ENCODE data around the gene RPS25. TPM values are rescaled to one million over a fixed set of nuclear protein-coding genes. Genes with fewer than 3 reads are reported as not detected.

Gene RPS25
- total and polyA plus RNA-seq, 9 of the 15 experiments (the other 6 are each of a cell fraction or from before 2014, with no cell fraction given), result 1,553 to 5,486 (median 2,471) TPM

DNA sequence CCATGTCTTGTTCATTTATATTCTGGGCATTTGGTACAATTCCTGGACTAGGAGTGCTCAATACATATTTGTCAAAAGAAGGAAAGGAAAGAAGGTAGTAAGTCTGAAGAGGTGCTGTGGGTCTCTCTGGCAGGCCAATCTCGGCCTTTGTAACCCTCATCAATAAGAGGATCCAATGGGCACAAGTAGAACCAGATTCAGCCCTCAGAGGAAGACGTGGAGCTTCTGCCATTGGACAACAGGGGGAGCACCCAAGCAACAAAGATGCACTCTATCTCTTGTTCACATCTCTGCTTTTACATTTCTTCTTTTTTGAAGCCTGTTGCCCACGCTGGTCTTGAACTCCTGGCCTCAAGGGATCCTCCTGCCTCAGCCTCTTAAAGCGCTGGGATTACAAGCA is 47.2 kb upstream of the RPS25 start (continued):
- TF ChIP-seq NR3C1 (CRISPR knock-in tag; IDR thresholded peaks at IDR 0.05) (no peak), PREB (CRISPR knock-in tag; IDR thresholded peaks at IDR 0.05) (no peak), ZNF12 (CRISPR knock-in tag; IDR thresholded peaks at IDR 0.05) (no peak), ETV5 (CRISPR knock-in tag; IDR thresholded peaks at IDR 0.05; ENCODE audit: low read depth) (no peak), KDM5B (IDR thresholded peaks at IDR 0.05; ENCODE audit: insufficient replicate concordance, low read depth, low read length) (no peak), ID3 (CRISPR knock-in tag; IDR thresholded peaks at IDR 0.05) (no peak), ID3 (tag; IDR thresholded peaks at IDR 0.05) (0 out of 2 replicates have a peak, but pooled peaks have one; percentile 32), NFRKB (IDR thresholded peaks at IDR 0.05; ENCODE audit: low read depth) (no peak), ZNF324 (CRISPR knock-in tag; IDR thresholded peaks at IDR 0.05) (no peak), U2AF1 (optimal IDR thresholded peaks at IDR 0.05; ENCODE audit: low read depth, low read length) (no peak), TCF15 (CRISPR knock-in tag; IDR thresholded peaks at IDR 0.05) (no peak), ARID2 (IDR thresholded peaks at IDR 0.05) (no peak), SNRNP70 (optimal IDR thresholded peaks at IDR 0.05; ENCODE audit: low read depth, low read length) (no peak), SOX6 (IDR thresholded peaks at IDR 0.05) (no peak), TCF7 (IDR thresholded peaks at IDR 0.05; ENCODE audit: borderline replicate concordance) (no peak), CREB3L1 (IDR thresholded peaks at IDR 0.05; ENCODE audit: borderline replicate concordance, low read depth) (no peak), YY1 (IDR thresholded peaks at IDR 0.05; ENCODE audit: borderline replicate concordance in 1 of 3, control insufficient read depth in 1 of 3, extremely low read depth in 1 of 3, insufficient read depth in 3 of 3, insufficient read length in 1 of 3, insufficient replicate concordance in 2 of 3, low read depth in 1 of 3, low read length in 2 of 3) (no peak), ELF2 (CRISPR knock-in tag; IDR thresholded peaks at IDR 0.05) (no peak)
- TF ChIP-seq, protein P1, sequence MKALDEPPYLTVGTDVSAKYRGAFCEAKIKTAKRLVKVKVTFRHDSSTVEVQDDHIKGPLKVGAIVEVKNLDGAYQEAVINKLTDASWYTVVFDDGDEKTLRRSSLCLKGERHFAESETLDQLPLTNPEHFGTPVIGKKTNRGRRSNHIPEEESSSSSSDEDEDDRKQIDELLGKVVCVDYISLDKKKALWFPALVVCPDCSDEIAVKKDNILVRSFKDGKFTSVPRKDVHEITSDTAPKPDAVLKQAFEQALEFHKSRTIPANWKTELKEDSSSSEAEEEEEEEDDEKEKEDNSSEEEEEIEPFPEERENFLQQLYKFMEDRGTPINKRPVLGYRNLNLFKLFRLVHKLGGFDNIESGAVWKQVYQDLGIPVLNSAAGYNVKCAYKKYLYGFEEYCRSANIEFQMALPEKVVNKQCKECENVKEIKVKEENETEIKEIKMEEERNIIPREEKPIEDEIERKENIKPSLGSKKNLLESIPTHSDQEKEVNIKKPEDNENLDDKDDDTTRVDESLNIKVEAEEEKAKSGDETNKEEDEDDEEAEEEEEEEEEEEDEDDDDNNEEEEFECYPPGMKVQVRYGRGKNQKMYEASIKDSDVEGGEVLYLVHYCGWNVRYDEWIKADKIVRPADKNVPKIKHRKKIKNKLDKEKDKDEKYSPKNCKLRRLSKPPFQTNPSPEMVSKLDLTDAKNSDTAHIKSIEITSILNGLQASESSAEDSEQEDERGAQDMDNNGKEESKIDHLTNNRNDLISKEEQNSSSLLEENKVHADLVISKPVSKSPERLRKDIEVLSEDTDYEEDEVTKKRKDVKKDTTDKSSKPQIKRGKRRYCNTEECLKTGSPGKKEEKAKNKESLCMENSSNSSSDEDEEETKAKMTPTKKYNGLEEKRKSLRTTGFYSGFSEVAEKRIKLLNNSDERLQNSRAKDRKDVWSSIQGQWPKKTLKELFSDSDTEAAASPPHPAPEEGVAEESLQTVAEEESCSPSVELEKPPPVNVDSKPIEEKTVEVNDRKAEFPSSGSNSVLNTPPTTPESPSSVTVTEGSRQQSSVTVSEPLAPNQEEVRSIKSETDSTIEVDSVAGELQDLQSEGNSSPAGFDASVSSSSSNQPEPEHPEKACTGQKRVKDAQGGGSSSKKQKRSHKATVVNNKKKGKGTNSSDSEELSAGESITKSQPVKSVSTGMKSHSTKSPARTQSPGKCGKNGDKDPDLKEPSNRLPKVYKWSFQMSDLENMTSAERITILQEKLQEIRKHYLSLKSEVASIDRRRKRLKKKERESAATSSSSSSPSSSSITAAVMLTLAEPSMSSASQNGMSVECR (CRISPR knock-in tag; IDR thresholded peaks at IDR 0.05), result no peak
- TF ChIP-seq, protein P2, sequence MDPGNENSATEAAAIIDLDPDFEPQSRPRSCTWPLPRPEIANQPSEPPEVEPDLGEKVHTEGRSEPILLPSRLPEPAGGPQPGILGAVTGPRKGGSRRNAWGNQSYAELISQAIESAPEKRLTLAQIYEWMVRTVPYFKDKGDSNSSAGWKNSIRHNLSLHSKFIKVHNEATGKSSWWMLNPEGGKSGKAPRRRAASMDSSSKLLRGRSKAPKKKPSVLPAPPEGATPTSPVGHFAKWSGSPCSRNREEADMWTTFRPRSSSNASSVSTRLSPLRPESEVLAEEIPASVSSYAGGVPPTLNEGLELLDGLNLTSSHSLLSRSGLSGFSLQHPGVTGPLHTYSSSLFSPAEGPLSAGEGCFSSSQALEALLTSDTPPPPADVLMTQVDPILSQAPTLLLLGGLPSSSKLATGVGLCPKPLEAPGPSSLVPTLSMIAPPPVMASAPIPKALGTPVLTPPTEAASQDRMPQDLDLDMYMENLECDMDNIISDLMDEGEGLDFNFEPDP (CRISPR knock-in tag; IDR thresholded peaks at IDR 0.05), result no peak

Measured in K562 (cell line).